Liver (tissue), 9 donors: Measurements from ENCODE around the gene TAPT1. TPM values are rescaled to one million over a fixed set of nuclear protein-coding genes. Genes with fewer than 3 reads are reported as not detected.

Experiments used
- DNase-seq: peaks from one replicate; pipeline ENCODE4 v3.0.0-alpha.2; 2017; ENCODE audit warnings: low spot score
- H3K27ac ChIP-seq, 2 donors: one replicate each; pipeline ENCODE4 v1.7.0; 2013; ENCODE audit warnings: inconsistent platforms in 2 of 2, low read length in 2 of 2, control low read depth in 1 of 2, low read depth in 1 of 2, mild to moderate bottlenecking in 1 of 2
- H3K27me3 ChIP-seq, 4 donors: one replicate each; pipeline versions ENCODE4 v1.6.1 to v1.7.0; 2013; ENCODE audit warnings: low read length in 3 of 4, inconsistent platforms in 1 of 4, mild to moderate bottlenecking in 1 of 4, moderate library complexity in 1 of 4; ENCODE audit not compliant: control insufficient read depth in 4 of 4, insufficient read depth in 4 of 4
- H3K36me3 ChIP-seq, 4 donors: one replicate each; pipeline versions ENCODE4 v1.6.1 to v1.7.0; 2013; ENCODE audit warnings: low read length in 3 of 4, mild to moderate bottlenecking in 3 of 4, low read depth in 1 of 4, moderate library complexity in 1 of 4; ENCODE audit not compliant: control insufficient read depth in 4 of 4, insufficient read depth in 3 of 4
- H3K4me1 ChIP-seq, 4 donors: one replicate each; pipeline versions ENCODE4 v1.6.1 to v1.7.0; 2013; ENCODE audit warnings: low read length in 3 of 4, mild to moderate bottlenecking in 3 of 4, moderate library complexity in 1 of 4; ENCODE audit not compliant: control insufficient read depth in 4 of 4, insufficient read depth in 4 of 4
- H3K4me3 ChIP-seq, 3 donors: one replicate each; pipeline versions ENCODE4 v1.6.1 to v1.7.0; 2013; ENCODE audit warnings: low read length in 3 of 3, control low read depth in 1 of 3, low read depth in 1 of 3, mild to moderate bottlenecking in 1 of 3
- H3K9ac ChIP-seq, 2 donors: one replicate each; pipeline ENCODE4 v1.7.0; 2013; ENCODE audit warnings: low read length in 2 of 2, mild to moderate bottlenecking in 2 of 2, moderate library complexity in 2 of 2, control low read depth in 1 of 2, low read depth in 1 of 2
- H3K9me3 ChIP-seq, 4 donors: one replicate each; pipeline versions ENCODE4 v1.6.1 to v1.7.0; 2013; ENCODE audit warnings: low read length in 3 of 4; ENCODE audit not compliant: control insufficient read depth in 4 of 4
- ATF3 ChIP-seq: IDR thresholded peaks from 2 replicates; pipeline ENCODE4 v1.6.1; 2016; ENCODE audit warnings: antibody characterized with exemption
- CTCF ChIP-seq: fragments of 150-350 bp; IDR thresholded peaks from 2 replicates; pipeline ENCODE4 v1.5.1; 2017; ENCODE audit warnings: improper control_type of control experiment, low read depth, low read length; ENCODE audit not compliant: missing input control
- EGR1 ChIP-seq, 2 donors: IDR thresholded peaks; 2 replicates each; pipeline ENCODE4 v1.6.1; 2016 to 2018; ENCODE audit warnings: antibody characterized with exemption in 2 of 2, low read depth in 2 of 2
- FOXA1 ChIP-seq: IDR thresholded peaks from 2 replicates; pipeline ENCODE4 v1.6.1; 2016; ENCODE audit warnings: antibody characterized with exemption
- FOXA2 ChIP-seq: IDR thresholded peaks from 2 replicates; pipeline ENCODE4 v1.6.1; 2016; ENCODE audit warnings: antibody characterized with exemption
- GABPA ChIP-seq, 2 donors: IDR thresholded peaks in 1 of 2; conservative IDR thresholded peaks in 1 of 2; 2 replicates each; pipeline ENCODE4 v1.6.1; 2016; ENCODE audit warnings: antibody characterized with exemption in 2 of 2, mild to moderate bottlenecking in 1 of 2, moderate library complexity in 1 of 2
- HNF4A ChIP-seq, 2 donors: conservative IDR thresholded peaks; 2 replicates each; pipeline ENCODE4 v1.6.1; 2016; ENCODE audit warnings: antibody characterized with exemption in 2 of 2, mild to moderate bottlenecking in 2 of 2
- HNF4G ChIP-seq: IDR thresholded peaks from 2 replicates; pipeline ENCODE4 v1.6.1; 2016; ENCODE audit warnings: antibody characterized with exemption
- JUND ChIP-seq, 2 donors: IDR thresholded peaks; 2 replicates each; pipeline ENCODE4 v1.6.1; 2016; ENCODE audit warnings: antibody characterized with exemption in 2 of 2
- MAX ChIP-seq: IDR thresholded peaks from 2 replicates; pipeline ENCODE4 v1.6.1; 2016; ENCODE audit warnings: antibody characterized with exemption
- NR2F2 ChIP-seq: IDR thresholded peaks from 2 replicates; pipeline ENCODE4 v1.6.1; 2016; ENCODE audit warnings: antibody characterized with exemption
- RAD21 ChIP-seq, 2 donors: IDR thresholded peaks; 2 replicates each; pipeline ENCODE4 v1.6.1; 2016; ENCODE audit warnings: antibody characterized with exemption in 2 of 2, mild to moderate bottlenecking in 2 of 2
- REST ChIP-seq: IDR thresholded peaks from 2 replicates; pipeline ENCODE4 v1.6.1; 2016; ENCODE audit warnings: antibody characterized with exemption, mild to moderate bottlenecking
- RXRA ChIP-seq, 2 donors: IDR thresholded peaks; 2 replicates each; pipeline ENCODE4 v1.6.1; 2017 to 2018; ENCODE audit warnings: antibody characterized with exemption in 2 of 2, mild to moderate bottlenecking in 1 of 2
- SP1 ChIP-seq: IDR thresholded peaks from 2 replicates; pipeline ENCODE4 v1.6.1; 2018; ENCODE audit warnings: antibody characterized with exemption, mild to moderate bottlenecking
- TAF1 ChIP-seq: conservative IDR thresholded peaks from 2 replicates; pipeline ENCODE4 v1.6.1; 2016; ENCODE audit warnings: antibody characterized with exemption, mild to moderate bottlenecking
- YY1 ChIP-seq: IDR thresholded peaks from 2 replicates; pipeline ENCODE4 v1.6.1; 2016; ENCODE audit warnings: antibody characterized with exemption, mild to moderate bottlenecking
- WGBS: extraction: QIAGEN DNeasy Blood & Tissue Kit; methylation state at CpG from one replicate; pipeline ENCODE4 v1.1.7; 2013; 5-methylcytosine and 5-hydroxymethylcytosine counted together
- polyA plus RNA-seq, 2 donors: library from polyadenylated mRNA; stranded (reverse) in 1 of 2; unstranded in 1 of 2; fragments of 200-250 nt in 1 of 2; fragments of >200 nt in 1 of 2; fragmentation: Nextera tagmentation in 1 of 2; extraction: Ambion mirVana in 1 of 2; gene quantifications; one replicate each; pipeline versions ENCODE4 v1.2.1 to v1.2.3, GENCODE V29; 2013 to 2015
- total RNA-seq, 2 donors: library from RNA; depleted of rRNA; stranded (reverse); fragments of >200 nt; gene quantifications; one replicate each; pipeline ENCODE4 v1.2.3, GENCODE V29; 2014
- donor health status: healthy.
- donor health status: healthy.
- donor health status: healthy.
- donor health status: healthy.
- donor health status: healthy.

TAPT1 gene
- total and polyA plus RNA-seq, 4 donors = 12.2 to 53.7 (median 22.1) TPM

GRCh38 chr4:16224264-16225166, 1.8 kb downstream of the TAPT1 start:
- Histone ChIP-seq H3K27ac (peak overlapping the region; percentile 75 to 93), H3K9me3 (no peaks in the 10 kb centered on the region), H3K4me1 (peaks cover 9 to 44% (median 42%) of the 10 kb centered on the region in 4 donors), H3K9ac (peak overlapping the region; percentile 90 to 99), H3K27me3 (no peaks in the 10 kb centered on the region), H3K36me3 (no peaks in the 10 kb centered on the region), H3K4me3 (peak overlapping the region; percentile 45 to 99 (median 95))
- no peak for TF ChIP-seq ATF3
- TF ChIP-seq NR2F2 = no peak
- peak in 1 of 2 donors; percentile 7 for TF ChIP-seq HNF4A (conservative IDR thresholded peaks at IDR 0.05)
- TF ChIP-seq YY1 = peak; percentile 38
- TF ChIP-seq REST = no peak
- TF ChIP-seq JUND (IDR thresholded peaks at IDR 0.05) = peak in 1 of 2 donors; percentile 15
- peak; percentile 26 for TF ChIP-seq FOXA2
- WGBS = 31% methylated on average over 6 of the region's 6 CpGs
- DNase-seq = no peak

GRCh38 chr4:16222957-16223527, 3.2 kb downstream of the TAPT1 start:
- peak overlapping the region; percentile 75 to 93 for H3K27ac ChIP-seq
- H3K4me3 ChIP-seq = peak overlapping the region in 1 of 3 donors; percentile 95
- peak overlapping the region in 1 of 2 donors; percentile 75 for H3K9ac ChIP-seq
- TF ChIP-seq RXRA (IDR thresholded peaks at IDR 0.05) = peak; percentile 65 to 73
- TF ChIP-seq GABPA (IDR thresholded peaks at IDR 0.05 in 1 of 2, conservative IDR thresholded peaks at IDR 0.05 in 1 of 2) = no peak
- peak; percentile 80 for TF ChIP-seq YY1
- TF ChIP-seq ATF3 = peak; percentile 38
- TF ChIP-seq TAF1 = no peak
- peak; percentile 85 for TF ChIP-seq SP1
- peak; percentile 62 for TF ChIP-seq FOXA2
- TF ChIP-seq RAD21 (IDR thresholded peaks at IDR 0.05) = peak in 1 of 2 donors; percentile 44
- peak; percentile 43 to 80 for TF ChIP-seq JUND (IDR thresholded peaks at IDR 0.05)
- no peak for TF ChIP-seq EGR1 (IDR thresholded peaks at IDR 0.05; ENCODE audit: low read depth in 2 of 2)
- TF ChIP-seq FOXA1 = no peak
- TF ChIP-seq REST = no peak
- TF ChIP-seq MAX = peak; percentile 29
- TF ChIP-seq NR2F2 = peak; percentile 12
- TF ChIP-seq HNF4G = peak; percentile 79
- no peak for TF ChIP-seq CTCF
- peak; percentile 91 to 96 for TF ChIP-seq HNF4A (conservative IDR thresholded peaks at IDR 0.05)

More at GRCh38 chr4:16222957-16223527, 3.2 kb downstream of the TAPT1 start:
- peaks cover 9 to 49% (median 43%) of the 10 kb centered on the region in 4 donors for H3K4me1 ChIP-seq
- no peaks in the 10 kb centered on the region for H3K27me3 ChIP-seq
- H3K36me3 ChIP-seq = peaks cover 0 to 1% (median 0%) of the 10 kb centered on the region in 4 donors
- DNase-seq = no peak
- no peaks in the 10 kb centered on the region for H3K9me3 ChIP-seq
